Body of pancreas (tissue), 4 donors: Measurements from ENCODE around the gene MPL.

Source experiments
- CTCF ChIP-seq, 7 experiments: fragments of 450-650 bp in 4 of 7; fragments of 200-600 bp in 3 of 7; sonication (generic) in 3 of 7; IDR thresholded peaks; one replicate each; pipeline ENCODE4 v1.5.1; 2016 to 2019; ENCODE audit warnings: antibody characterized with exemption in 7 of 7
- POLR2A ChIP-seq, 3 donors: fragments of 450-650 bp; IDR thresholded peaks; one replicate each; pipeline ENCODE4 v1.6.1; 2016; ENCODE audit warnings: antibody characterized with exemption in 3 of 3, mild to moderate bottlenecking in 2 of 3

GRCh38 chr1:43311521-43311920 lies 26.1 kb upstream of the MPL start:
- TF ChIP-seq CTCF (IDR thresholded peaks at IDR 0.05) (no peak), POLR2A (IDR thresholded peaks at IDR 0.05) (no peak)
